Heart left ventricle (tissue), 16 donors: ENCODE data around the gene AGPAT2. TPM values are rescaled to one million over a fixed set of nuclear protein-coding genes. Genes with fewer than 3 reads are reported as not detected.

Source experiments
- ATAC-seq, 4 donors: fragments of 200-7000 bp; cut with Tn5 transposase; one replicate each; pipeline ENCODE4 v1.9.1; 2020 to 2022; ENCODE audit warnings: moderate library complexity in 4 of 4, mild to moderate bottlenecking in 3 of 4, moderate number of reproducible peaks in 1 of 4
- DNase-seq, 5 donors: peaks; one replicate each; pipeline ENCODE4 v3.0.0-alpha.2; 2020
- H3K27ac ChIP-seq, 12 donors: fragments of 200-600 bp; sonication (generic) in 4 of 12; one replicate each; pipeline versions ENCODE4 v1.5.0 to v1.8.0; 2016 to 2022; ENCODE audit warnings: mild to moderate bottlenecking in 2 of 12
- H3K27me3 ChIP-seq, 9 donors: fragments of 200-600 bp; sonication (generic) in 2 of 9; one replicate each; pipeline versions ENCODE4 v1.5.1 to v1.8.0; 2016 to 2022; ENCODE audit warnings: mild to moderate bottlenecking in 3 of 9
- H3K36me3 ChIP-seq, 9 donors: fragments of 200-600 bp; sonication (generic) in 2 of 9; one replicate each; pipeline versions ENCODE4 v1.5.0 to v1.8.0; 2018 to 2022; ENCODE audit warnings: mild to moderate bottlenecking in 2 of 9
- H3K4me1 ChIP-seq, 12 donors: fragments of 200-600 bp; sonication (generic) in 4 of 12; one replicate each; pipeline versions ENCODE4 v1.5.0 to v1.8.0; 2016 to 2022; ENCODE audit warnings: mild to moderate bottlenecking in 3 of 12
- H3K4me3 ChIP-seq, 12 donors: fragments of 200-600 bp; sonication (generic) in 4 of 12; one replicate each; pipeline versions ENCODE4 v1.5.0 to v1.8.0; 2017 to 2022; ENCODE audit warnings: mild to moderate bottlenecking in 9 of 12, moderate library complexity in 4 of 12
- H3K9me3 ChIP-seq, 12 donors: fragments of 200-600 bp; sonication (generic) in 4 of 12; one replicate each; pipeline versions ENCODE4 v1.5.0 to v1.8.0; 2016 to 2022; ENCODE audit warnings: mild to moderate bottlenecking in 1 of 12
- CTCF ChIP-seq, 12 donors: fragments of 200-600 bp; sonication (generic) in 4 of 12; IDR thresholded peaks; one replicate each; pipeline versions ENCODE4 v1.5.0 to v1.8.0; 2018 to 2022; ENCODE audit warnings: antibody characterized with exemption in 12 of 12, mild to moderate bottlenecking in 5 of 12
- POLR2A ChIP-seq, 2 donors: fragments of 450-650 bp; IDR thresholded peaks; one replicate each; pipeline ENCODE4 v1.6.1; 2017; ENCODE audit warnings: antibody characterized with exemption in 2 of 2, mild to moderate bottlenecking in 2 of 2, moderate library complexity in 2 of 2
- WGBS, 4 donors: extraction: QIAGEN DNeasy Blood & Tissue Kit in 2 of 4; methylation state at CpG; one replicate each; pipeline versions ENCODE4 v1.1.5 to v1.1.7; 2013 to 2018; 5-methylcytosine and 5-hydroxymethylcytosine counted together
- intact Hi-C, 10 donors: fragments of 100-400 bp; cut with DNase I; formaldehyde crosslinking; loops; one replicate each; pipeline versions ENCODE4 v1.11.1 to v1.14.2; 2022
- polyA plus RNA-seq, 2 donors: library from polyadenylated mRNA; stranded (reverse); fragments of 200-250 nt; gene quantifications; one replicate each; pipeline ENCODE4 v1.2.3, GENCODE V29; 2013
- total RNA-seq, 9 donors: library from RNA; depleted of rRNA in 2 of 9; stranded (reverse); fragments of >200 nt in 2 of 9; fragmentation: NEBNext Ultra II Directional in 3 of 9; extraction: Animal tissue kit (Norgen Biotek cat#: 25700) in 3 of 9; gene quantifications; one replicate each; pipeline versions ENCODE4 v1.1.0 to v1.2.4, GENCODE V29; 2016 to 2023
- donor health status: ischemic (EF 13 %, LVEDD 7.1; RV severe dilation, severe dysfunction).
- donor health status: healthy with polysubstance abuse.
- donor health status: DM: no; HTN: yes; CAD: no.
- donor health status: DM: no; HTN: no; CAD: no.
- donor health status: ischemic (EF 25% LVEDD 6.9; RV normal size, moderate dysfunction).
- donor health status: ischemic (EF 25% LVEDD 5.7; RV mildly dilated, moderate dysfunction).
- donor health status: healthy.
- donor health status: DM: yes; HTN: yes; CAD: no.
- donor health status: ischemic (EF 35%, LVEDD 5.7; RV mildly dilated, moderate dysfunction).
- donor health status: nonischemic (EF 11% LVEDD 7.7; RV severe dilation, severe dysfunction).
- donor health status: DM: yes; HTN: yes; CAD: no.
- donor health status: PGD.
- donor health status: ischemic (EF 29% LVEDD 5.4; RV normal size, mild dysfunction).
- donor health status: nonischemic (EF 23%, LVEDD 6.1; RV moderate dilation, normal function).

Gene AGPAT2
- total and polyA plus RNA-seq, 11 donors: 52.4 to 122 (median 69.3) TPM

- Histone ChIP-seq H3K36me3 (no peaks in the 10 kb centered on the region), H3K4me1 (peaks cover 3 to 52% (median 31%) of the 10 kb centered on the region in 12 donors), H3K9me3 (no peaks in the 10 kb centered on the region), H3K27me3 (no peaks in the 10 kb centered on the region), H3K27ac (no peak overlapping the region), H3K4me3 (no peak overlapping the region)
- WGBS, 4 donors: 44 to 48% (median 45%) methylated on average over 17 to 32 of the region's 32 CpGs
- no peak for TF ChIP-seq POLR2A (IDR thresholded peaks at IDR 0.05)
- TF ChIP-seq CTCF (IDR thresholded peaks at IDR 0.05): peak; percentile 60 to 81 (median 73)
- intact Hi-C loops: loop anchor here in 9 of 10 donors (2.0 to 10.0 kb wide), 6 partner anchors 52 to 212 kb away; partner anchors contain the start of gene SEC16A (in 3 of the 9)
- peak in 3 of 4 donors; percentile 43 to 57 (median 50) for ATAC-seq
- DNase-seq: peak in 2 of 5 donors; percentile 64 to 77
These were observed 7.1 kb upstream of the AGPAT2 start for GRCh38 chr9:136694163-136694871.

GRCh38 chr9:136693490-136694162 is 6.4 kb upstream of the AGPAT2 start:
- intact Hi-C loops: loop anchor here in 9 of 10 donors (2.0 to 10.0 kb wide), 6 partner anchors 51 to 211 kb away; partner anchors contain the start of gene SEC16A (in 3 of the 9)
- WGBS, 4 donors: 72 to 92% (median 78%) methylated on average over 9 to 15 of the region's 15 CpGs
- ATAC-seq (no peak), DNase-seq (peak in 1 of 5 donors; percentile 28)
- H3K36me3 ChIP-seq: no peaks in the 10 kb centered on the region
- peaks cover 3 to 58% (median 32%) of the 10 kb centered on the region in 12 donors for H3K4me1 ChIP-seq
- H3K9me3 ChIP-seq: no peaks in the 10 kb centered on the region
- H3K27ac ChIP-seq: no peak overlapping the region
- H3K27me3 ChIP-seq: no peaks in the 10 kb centered on the region
- H3K4me3 ChIP-seq: no peak overlapping the region
- no peak for TF ChIP-seq POLR2A (IDR thresholded peaks at IDR 0.05)
- TF ChIP-seq CTCF (IDR thresholded peaks at IDR 0.05): no peak

- intact Hi-C loops: loop anchor here in 8 of 10 donors (5.0 to 10.0 kb wide), 4 partner anchors 51 to 211 kb away; partner anchors contain the start of gene SEC16A (in 3 of the 8)
- no peak overlapping the region for H3K4me3 ChIP-seq
- H3K36me3 ChIP-seq: no peaks in the 10 kb centered on the region
- H3K27ac ChIP-seq: no peak overlapping the region
- TF ChIP-seq POLR2A (IDR thresholded peaks at IDR 0.05) (no peak), CTCF (IDR thresholded peaks at IDR 0.05) (no peak)
- H3K27me3 ChIP-seq: no peaks in the 10 kb centered on the region
- H3K9me3 ChIP-seq: no peaks in the 10 kb centered on the region
- ATAC-seq: no peak
- peaks cover 3 to 63% (median 33%) of the 10 kb centered on the region in 12 donors for H3K4me1 ChIP-seq
- WGBS, 4 donors: 69 to 75% (median 72%) methylated on average over 14 of the region's 14 CpGs
- no peak for DNase-seq
These were observed 5.9 kb upstream of the AGPAT2 start for GRCh38 chr9:136693135-136693489.
